A673 (cell line): Measurements from ENCODE around the gene BMPR1B. TPM values are rescaled to one million over a fixed set of nuclear protein-coding genes. Genes with fewer than 3 reads are reported as not detected.

ENCODE experiments used
- BruUV-seq: library from RNA; stranded (reverse); fragments of 400-500 nt; replicated peaks from 2 replicates; lab custom pipeline; 2021; lab: Mats Ljungman, UMichigan
- CTCF ChIA-PET: fragments of 300-600 bp; sonication (Branson Sonifier 250); formaldehyde crosslinking; loops from one replicate; lab custom pipeline; 2022; ENCODE audit warnings: antibody characterized with exemption; lab: Charles Lee
- POLR2A ChIA-PET: fragments of 300-600 bp; sonication (Branson Sonifier 250); formaldehyde crosslinking; loops from one replicate; lab custom pipeline; 2022; ENCODE audit warnings: antibody characterized with exemption; ENCODE audit not compliant: low non-redundant PET; lab: Charles Lee
- DNase-seq: peaks from one replicate; pipeline ENCODE4 v3.0.0-alpha.2; 2015; ENCODE audit warnings: low spot score
- H3K27ac ChIP-seq: fragments of 200-600 bp; sonication (generic); 2 replicates; pipeline ENCODE4 v1.5.1; 2016; ENCODE audit warnings: mixed run types, low read depth, mild to moderate bottlenecking, mixed read lengths, antibody characterized with exemption, low read length; ENCODE audit not compliant: poor library complexity, severe bottlenecking
- H3K27me3 ChIP-seq: fragments of 200-600 bp; sonication (generic); replicated peaks from 2 replicates; pipeline ENCODE4 v1.6.1; 2017; ENCODE audit warnings: mixed run types, low read depth, mild to moderate bottlenecking, mixed read lengths, antibody characterized with exemption, low read length; ENCODE audit not compliant: insufficient read depth, poor library complexity
- H3K36me3 ChIP-seq: fragments of 200-600 bp; sonication (generic); 2 replicates; pipeline ENCODE4 v1.6.1; 2016; ENCODE audit warnings: mixed run types, mild to moderate bottlenecking, mixed read lengths, antibody characterized with exemption, low read length; ENCODE audit not compliant: insufficient read depth, poor library complexity, severe bottlenecking
- H3K4me1 ChIP-seq: fragments of 200-600 bp; sonication (generic); 2 replicates; pipeline ENCODE4 v1.6.1; 2017; ENCODE audit warnings: mixed run types, mild to moderate bottlenecking, mixed read lengths, antibody characterized with exemption, low read length; ENCODE audit not compliant: insufficient read depth, poor library complexity, severe bottlenecking
- H3K4me3 ChIP-seq: fragments of 200-600 bp; sonication (generic); 2 replicates; pipeline ENCODE4 v1.5.1; 2016; ENCODE audit warnings: low read depth, mixed run types, mild to moderate bottlenecking, mixed read lengths, low read length; ENCODE audit not compliant: poor library complexity, severe bottlenecking
- H3K9me3 ChIP-seq: fragments of 200-600 bp; sonication (generic); 2 replicates; pipeline ENCODE4 v1.6.1; 2016; ENCODE audit warnings: mixed run types, low read depth, mild to moderate bottlenecking, mixed read lengths, antibody characterized with exemption, low read length; ENCODE audit not compliant: poor library complexity, severe bottlenecking
- CTCF ChIP-seq: fragments of 300-800, 200-600 bp; sonication (generic); conservative IDR thresholded peaks from 2 replicates; pipeline ENCODE4 v1.5.1; 2017; ENCODE audit warnings: low read depth, mild to moderate bottlenecking, antibody characterized with exemption, low read length, moderate library complexity, mixed read lengths
- EZH2 ChIP-seq: fragments of 200-600 bp; sonication (generic); IDR thresholded peaks from 2 replicates; pipeline ENCODE4 v1.6.1; 2017; ENCODE audit warnings: borderline replicate concordance, low read depth, mild to moderate bottlenecking, mixed read lengths, antibody characterized with exemption, low read length; ENCODE audit not compliant: poor library complexity, severe bottlenecking
- intact Hi-C: fragments of 100-400 bp; cut with micrococcal nuclease; formaldehyde crosslinking; loops from one replicate; pipeline ENCODE4 v1.10.0; 2022; ENCODE audit not compliant: unreplicated experiment
- total RNA-seq: library from RNA; stranded (reverse); gene quantifications from 2 replicates; pipeline ENCODE4 v1.2.3, GENCODE V29; 2021

Gene BMPR1B
- total RNA-seq, 1 experiment from 2014 or later = 2.2 TPM

- H3K27me3 ChIP-seq = no peaks in the 10 kb centered on the region
- no peaks in the 10 kb centered on the region for H3K36me3 ChIP-seq
- DNase-seq = no peak
- CTCF ChIA-PET = no interaction called here
- no peaks in the 10 kb centered on the region for H3K4me1 ChIP-seq
- intact Hi-C loops = no loop called here
- H3K9me3 ChIP-seq = no peaks in the 10 kb centered on the region
- no peak overlapping the region for H3K4me3 ChIP-seq
- POLR2A ChIA-PET = no interaction called here
- TF ChIP-seq EZH2 = no peak
- TF ChIP-seq CTCF = no peak
- H3K27ac ChIP-seq = no peak overlapping the region
- BruUV-seq = no TSS peak
Measured at GRCh38 chr4:94897023-94897422, 139.3 kb downstream of the BMPR1B start.

GRCh38 chr4:94905511-94905910 lies 147.8 kb downstream of the BMPR1B start:
- no peak overlapping the region for H3K4me3 ChIP-seq
- no peaks in the 10 kb centered on the region for H3K36me3 ChIP-seq
- no peak for DNase-seq
- intact Hi-C loops = no loop called here
- ChIA-PET POLR2A (no interaction called here), CTCF (no interaction called here)
- no peaks in the 10 kb centered on the region for H3K4me1 ChIP-seq
- no peaks in the 10 kb centered on the region for H3K27me3 ChIP-seq
- H3K27ac ChIP-seq = no peak overlapping the region
- TF ChIP-seq CTCF (no peak), EZH2 (no peak)
- no peaks in the 10 kb centered on the region for H3K9me3 ChIP-seq
- no TSS peak for BruUV-seq

- intact Hi-C loops = no loop called here
- no peaks in the 10 kb centered on the region for H3K4me1 ChIP-seq
- ChIA-PET POLR2A (no interaction called here), CTCF (no interaction called here)
- no peaks in the 10 kb centered on the region for H3K36me3 ChIP-seq
- H3K27me3 ChIP-seq = no peaks in the 10 kb centered on the region
- no peak for DNase-seq
- no peak overlapping the region for H3K4me3 ChIP-seq
- no peak overlapping the region for H3K27ac ChIP-seq
- BruUV-seq = no TSS peak
- TF ChIP-seq CTCF = no peak
- TF ChIP-seq EZH2 = no peak
- H3K9me3 ChIP-seq = no peaks in the 10 kb centered on the region
Measured at GRCh38 chr4:94909645-94910044, 151.9 kb downstream of the BMPR1B start.
